IPS-NIHi7 (cell line): Measurements from ENCODE around the gene HOMER1.
"Not testable (repeated sequence)": the region's sequence is repeated elsewhere in the genome, so short reads cannot be mapped to it uniquely, and the experiment has no call there.

Source experiments
- DNase-seq: peaks from one replicate; pipeline ENCODE4 v3.0.0; 2012; ENCODE audit warnings: mixed read lengths; ENCODE audit errors: extremely low spot score

The HOMER1 gene

DNA sequence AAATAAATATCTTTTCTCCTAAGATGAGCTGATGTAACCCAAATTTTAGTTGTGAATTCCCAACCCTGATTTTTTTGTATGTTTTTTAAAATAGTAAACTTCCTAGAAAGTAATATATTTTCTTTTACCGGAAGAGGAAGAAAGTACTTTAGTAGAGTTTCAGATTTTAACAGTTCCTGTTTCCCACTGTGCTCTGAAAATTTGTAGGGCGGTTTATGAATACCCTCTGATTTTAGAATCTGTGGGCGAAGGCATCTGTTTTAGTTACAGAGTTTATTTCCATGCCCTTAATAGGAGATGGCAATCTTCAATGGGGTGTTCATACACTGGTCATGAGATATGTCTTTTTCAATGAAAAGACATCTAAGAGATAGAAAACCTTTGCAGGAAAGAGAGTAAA, 3.7 kb upstream of the HOMER1 start:
- DNase-seq = no peak

DNA sequence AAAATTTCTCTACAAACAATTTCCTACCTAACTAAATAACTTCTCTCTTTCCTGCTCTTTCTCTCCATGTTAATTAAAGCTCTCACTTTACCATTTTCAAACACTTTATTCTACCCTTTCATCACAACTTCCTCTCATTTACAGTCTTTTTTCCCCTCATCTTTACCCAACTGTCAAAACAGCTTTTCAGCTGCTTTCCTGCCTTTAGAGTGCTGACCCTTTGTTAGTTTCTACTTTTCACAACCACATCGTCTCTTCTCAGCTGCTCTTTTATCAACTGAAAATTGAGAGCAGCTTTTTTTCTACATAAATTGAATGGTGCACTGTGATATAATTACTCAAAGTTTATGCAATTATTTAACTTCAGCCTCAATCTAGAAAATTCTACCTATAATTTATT, 3.1 kb upstream of the HOMER1 start:
- DNase-seq = no peak

DNA sequence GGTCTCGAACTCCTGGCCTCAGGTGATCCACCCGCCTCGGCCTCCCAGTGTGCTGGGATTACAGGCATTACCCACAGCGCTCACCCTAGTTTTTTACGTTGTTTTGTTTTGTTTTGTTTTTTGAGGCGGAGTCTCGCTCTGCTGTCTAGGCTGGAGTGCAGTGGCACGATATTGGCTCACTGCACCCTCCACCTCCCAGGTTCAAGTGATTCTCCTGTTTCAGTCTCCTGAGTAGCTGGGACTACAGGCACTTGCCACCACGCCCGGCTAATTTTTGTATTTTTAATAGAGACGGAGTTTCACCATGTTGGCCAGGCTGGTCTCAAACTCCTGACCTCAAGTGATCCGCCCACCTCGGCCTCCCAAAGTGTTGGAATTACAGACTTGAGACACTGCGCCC, 2.4 kb upstream of the HOMER1 start:
- not testable (repeated sequence) for DNase-seq

DNA sequence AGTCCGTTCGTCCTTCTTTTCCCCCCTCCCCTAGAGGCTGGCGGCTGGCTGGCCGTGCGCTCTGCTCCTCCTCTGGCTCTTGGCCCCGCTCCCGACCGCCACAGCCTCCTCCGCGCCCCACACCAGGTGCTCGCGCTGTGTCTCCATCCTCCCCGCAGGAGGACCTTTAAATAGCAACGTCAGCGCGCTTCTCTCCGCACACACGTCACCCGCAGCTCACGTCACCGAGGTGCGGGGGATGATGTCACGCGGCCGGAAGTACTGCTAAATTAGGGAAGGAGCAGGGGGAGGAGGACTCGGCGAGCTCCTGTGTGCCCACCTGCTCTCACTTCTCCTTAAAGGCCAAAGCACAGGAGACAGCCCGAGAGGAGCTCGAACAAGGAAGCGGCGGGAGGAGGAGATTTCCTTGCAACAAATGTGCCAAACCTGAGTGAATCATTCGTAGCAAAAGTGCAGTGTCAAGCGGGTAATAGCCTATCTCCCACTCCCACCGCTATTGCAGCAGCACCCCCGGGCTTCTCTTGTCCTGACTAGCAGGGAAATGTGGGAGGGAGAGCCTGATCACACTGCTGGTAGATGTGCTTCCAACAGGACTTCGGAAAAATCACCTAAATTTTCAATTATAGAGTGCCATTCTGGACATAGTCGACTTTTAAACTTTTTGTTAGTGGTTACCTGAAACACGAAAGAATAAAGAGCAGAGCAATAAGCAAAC, 614 bp upstream of the HOMER1 start:
- DNase-seq = peak; percentile 90

DNA sequence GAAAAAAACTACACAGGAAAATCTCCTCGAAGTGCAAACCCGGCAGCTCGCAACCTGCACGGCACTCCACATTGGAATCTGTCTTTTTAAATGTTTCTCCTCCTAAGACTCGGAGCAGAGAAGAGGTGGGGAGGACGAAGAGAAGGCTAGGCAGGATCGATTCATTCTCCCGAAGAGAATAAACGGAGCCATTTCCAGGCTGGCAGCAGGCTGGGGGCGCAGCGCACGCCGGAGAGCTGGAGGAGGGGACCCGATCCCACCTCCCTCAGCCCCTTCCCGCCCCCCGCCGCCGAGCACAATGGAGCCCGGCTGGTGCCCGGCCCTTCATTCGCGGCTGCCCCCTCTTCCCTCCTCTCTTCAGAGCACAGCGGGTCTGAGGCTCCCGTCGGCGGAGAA, 628 bp downstream of the HOMER1 start:
- no peak for DNase-seq

DNA sequence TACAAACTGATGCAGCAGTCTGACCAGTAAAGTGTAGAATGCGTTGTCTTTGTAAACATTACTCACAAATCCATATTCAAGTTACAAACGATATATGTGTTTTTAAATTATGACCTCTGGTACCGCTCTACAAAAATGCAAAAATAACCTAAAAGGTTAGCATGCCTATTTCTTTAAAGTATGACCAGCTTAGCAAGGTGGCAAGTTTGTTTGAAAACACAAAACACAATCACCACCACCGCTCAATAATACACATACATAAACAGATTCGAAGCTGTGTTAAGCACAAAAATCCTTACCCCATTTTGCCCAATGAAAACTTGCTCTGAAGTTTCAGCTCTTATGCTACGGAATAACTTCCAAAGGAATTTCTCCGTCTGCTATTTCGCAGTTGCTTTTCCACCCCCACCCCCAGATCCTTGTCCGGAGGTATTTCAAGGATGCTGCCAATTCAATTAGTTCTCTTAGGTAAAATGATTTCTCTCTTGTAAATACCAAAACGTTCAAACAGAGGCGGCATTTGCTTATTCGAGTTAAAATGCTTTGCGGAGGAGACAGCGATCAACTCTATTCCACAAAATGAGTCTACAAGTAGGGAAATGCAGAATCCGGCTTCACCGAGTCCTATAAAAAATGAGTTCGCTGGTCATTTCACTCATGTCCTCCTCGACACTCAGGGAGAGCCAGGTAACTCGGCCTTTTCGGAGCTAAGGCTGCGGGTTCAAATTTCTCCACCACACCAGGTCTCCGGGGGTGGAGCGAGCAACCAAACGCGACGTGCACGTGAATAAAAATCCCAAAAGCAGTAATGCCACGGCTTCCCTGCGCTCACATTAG, 1.2 kb downstream of the HOMER1 start:
- no peak for DNase-seq

DNA sequence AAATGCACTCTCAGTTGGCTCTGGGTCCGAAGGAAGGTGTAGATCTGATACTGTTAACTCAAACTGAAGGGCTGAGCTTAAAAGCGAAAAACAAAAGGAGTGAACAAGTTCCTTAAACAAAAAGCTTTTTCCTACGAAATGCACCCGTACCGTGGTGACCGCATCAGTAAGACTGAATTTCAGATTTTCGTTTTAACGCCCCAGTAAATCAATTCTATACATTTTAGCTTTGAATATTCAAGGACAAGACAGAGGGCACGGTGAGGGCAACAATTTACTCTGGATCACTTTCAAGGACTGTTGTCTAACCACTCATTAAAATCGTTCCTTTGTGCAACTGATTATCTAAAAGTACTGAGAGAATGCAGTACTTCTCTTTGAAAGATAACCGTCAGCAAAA, 1.9 kb downstream of the HOMER1 start:
- DNase-seq = no peak

DNA sequence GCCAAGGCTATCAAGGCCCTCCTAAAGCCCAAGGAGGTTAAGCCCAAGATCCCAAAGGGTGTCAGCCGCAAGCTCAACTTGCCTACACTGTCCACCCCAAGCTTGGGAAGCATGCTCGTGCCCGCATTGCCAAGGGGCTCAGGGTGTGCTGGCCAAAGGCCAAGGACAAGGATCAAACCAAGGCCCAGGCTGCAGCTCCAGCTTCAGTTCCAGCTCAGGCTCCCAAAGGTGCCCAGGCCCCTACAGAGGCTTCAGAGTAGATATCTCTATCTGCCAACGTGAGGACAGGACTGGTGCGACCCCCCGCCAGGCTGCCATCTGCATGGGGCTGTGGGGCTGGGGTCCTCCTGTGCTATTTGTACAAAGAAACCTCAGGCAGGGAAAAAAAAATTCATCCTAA, 3.3 kb downstream of the HOMER1 start:
- no peak for DNase-seq

DNA sequence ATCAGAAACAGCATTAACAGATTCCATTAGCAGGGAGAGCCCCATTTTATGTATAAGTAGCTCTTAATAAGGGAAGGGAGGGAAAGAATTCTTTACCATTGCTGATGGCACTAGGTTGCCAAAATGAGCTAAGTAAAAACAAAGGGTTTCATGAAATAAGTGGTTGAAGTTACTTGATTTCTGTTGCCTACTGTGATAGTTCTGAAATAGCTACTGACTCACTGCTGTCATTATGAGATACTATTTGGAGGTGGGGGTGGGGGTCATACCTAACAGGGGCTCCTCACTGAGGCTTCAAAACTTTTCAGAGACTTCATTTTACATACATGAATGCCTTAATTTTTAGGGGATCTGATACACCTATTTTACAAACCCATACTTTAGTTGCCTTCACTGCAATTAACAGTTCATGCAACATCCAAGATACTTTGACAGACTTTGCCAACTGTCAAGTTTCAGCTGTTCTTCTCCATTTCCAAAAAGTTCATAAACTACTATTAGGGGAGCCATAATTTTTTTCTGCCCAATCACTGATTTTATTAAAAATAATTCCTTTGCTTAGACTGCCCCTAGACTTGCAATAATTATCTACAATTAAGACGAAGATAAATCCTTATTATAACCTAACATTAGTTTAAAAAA, 4.6 kb downstream of the HOMER1 start:
- no peak for DNase-seq

DNA sequence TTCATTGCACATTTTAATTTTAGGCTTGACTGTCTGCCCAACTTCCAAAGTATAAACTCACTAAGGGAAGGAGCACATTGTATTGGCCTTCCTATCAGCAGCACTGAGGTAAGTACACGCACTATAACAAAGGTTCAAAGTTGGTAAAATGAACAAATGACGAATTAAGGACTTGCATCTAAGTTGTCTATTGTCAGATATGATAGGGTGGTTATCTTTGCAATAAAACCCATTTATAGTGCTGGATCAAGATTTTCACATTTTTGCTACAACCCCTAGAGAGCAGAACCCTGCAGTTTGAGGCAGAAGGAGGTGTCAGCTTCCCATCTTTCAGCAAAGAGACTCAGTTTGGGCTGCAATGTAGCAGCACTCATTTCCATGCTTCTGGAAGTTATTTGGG, 5.1 kb downstream of the HOMER1 start:
- DNase-seq = no peak

DNA sequence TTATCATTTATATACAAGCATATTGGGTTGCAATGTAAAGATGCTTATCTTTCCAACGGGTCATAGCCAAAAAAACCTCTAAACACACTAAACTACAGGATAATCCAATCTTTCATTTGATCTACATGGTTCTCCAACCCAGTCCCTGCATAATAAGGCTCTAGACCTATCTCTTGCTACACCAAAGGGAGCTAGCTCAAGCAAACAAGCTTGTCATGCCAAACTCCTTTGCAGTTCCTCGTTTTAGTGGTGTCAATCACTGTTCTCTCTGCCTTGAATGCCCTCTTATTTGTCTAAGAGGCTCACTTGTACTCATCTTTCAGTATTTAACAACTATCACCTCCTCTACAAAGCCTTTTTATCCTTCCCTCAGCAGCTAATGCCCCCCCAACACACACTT, 5.6 kb downstream of the HOMER1 start:
- DNase-seq = no peak

DNA sequence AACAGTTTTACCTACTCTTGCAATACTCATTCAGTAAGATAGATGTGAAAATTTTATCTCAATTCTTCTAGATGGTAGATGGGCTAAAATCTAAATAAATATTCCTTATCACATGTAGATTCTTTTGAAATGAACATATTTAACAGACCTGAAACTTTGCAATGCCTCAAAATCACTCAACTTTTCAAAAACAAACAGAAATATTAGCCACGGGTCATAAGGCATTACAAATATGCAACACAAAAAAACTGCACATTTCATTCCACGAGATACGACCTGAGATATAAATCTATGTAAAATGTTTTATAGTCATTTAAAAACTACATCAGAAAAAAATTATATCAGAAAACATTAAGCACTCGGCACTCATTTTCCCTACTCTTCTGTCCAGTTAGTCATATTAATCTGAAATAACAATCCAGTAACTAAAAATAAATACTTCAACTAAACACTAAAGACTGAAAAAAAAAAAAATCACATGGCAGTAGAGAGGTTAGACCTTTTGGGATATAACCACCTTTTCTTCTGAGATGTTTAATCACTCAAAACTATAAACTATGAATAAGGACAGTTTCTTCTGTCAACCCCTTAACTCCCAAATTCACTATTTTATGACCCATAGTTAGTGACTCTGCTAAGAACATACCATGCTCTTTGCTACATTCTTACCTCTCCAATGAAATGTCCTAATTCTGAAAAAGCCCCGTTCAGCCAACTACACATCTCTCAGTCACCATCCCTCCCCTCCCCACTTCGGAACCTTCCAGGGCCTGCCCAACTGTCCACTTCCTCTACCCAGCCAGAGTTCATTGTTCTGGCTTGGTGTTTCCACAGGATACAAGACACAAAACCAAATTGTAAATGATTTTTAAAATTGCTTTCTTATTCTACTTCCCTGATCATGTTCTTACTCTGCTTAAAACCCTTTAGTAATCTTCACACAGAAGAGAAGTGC, 6.4 kb downstream of the HOMER1 start:
- no peak for DNase-seq

DNA sequence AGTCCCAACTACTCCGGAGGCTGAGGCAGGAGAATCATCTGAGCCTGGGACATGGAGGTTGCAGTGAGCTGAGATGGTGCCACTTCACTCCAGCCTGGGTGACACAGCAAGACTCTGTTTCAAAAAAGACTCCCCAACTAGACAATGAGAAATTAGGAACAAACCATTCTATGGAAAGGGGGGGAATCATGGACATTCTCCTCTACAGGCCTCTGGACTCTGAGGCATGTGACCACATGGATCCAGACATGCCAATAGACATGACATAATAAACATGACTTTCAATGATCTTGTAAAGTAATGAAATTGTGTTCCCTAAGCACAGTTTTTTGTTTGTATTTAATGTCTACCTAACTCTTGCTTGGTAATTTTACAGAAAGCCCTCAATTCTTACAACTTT, 8.8 kb downstream of the HOMER1 start:
- no peak for DNase-seq

DNA sequence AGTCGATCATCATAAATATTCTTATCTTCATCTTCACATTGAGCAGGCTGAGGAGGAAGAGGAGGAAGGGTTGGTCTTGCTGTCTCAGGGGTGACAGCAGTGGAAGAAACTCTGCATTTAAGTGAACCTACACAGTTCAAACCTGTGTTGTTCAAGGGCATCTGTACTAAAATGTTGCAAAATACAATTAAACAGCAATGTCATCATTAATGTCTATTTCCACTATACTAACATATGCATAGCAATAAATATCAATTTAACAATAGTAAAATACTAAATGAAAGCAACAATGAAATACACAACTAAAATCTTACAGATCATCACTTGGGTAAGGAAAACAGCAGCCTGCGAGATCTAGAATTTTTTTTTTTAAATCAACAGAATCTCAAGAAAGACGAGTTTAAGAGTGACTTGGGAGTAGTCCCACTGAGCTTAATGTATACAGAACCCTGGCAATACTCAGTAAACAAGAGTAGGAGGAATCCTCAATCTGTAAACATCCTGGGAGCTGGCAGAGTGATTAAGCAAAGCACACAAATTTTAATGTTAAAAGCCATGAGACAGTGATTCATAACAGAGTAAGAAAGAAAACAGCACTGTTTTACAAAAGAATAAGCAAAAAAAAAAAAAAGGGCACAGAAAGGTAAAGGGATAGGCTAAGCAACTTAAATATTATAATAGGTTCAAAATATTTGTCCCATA, 10.0 kb downstream of the HOMER1 start:
- DNase-seq = no peak

DNA sequence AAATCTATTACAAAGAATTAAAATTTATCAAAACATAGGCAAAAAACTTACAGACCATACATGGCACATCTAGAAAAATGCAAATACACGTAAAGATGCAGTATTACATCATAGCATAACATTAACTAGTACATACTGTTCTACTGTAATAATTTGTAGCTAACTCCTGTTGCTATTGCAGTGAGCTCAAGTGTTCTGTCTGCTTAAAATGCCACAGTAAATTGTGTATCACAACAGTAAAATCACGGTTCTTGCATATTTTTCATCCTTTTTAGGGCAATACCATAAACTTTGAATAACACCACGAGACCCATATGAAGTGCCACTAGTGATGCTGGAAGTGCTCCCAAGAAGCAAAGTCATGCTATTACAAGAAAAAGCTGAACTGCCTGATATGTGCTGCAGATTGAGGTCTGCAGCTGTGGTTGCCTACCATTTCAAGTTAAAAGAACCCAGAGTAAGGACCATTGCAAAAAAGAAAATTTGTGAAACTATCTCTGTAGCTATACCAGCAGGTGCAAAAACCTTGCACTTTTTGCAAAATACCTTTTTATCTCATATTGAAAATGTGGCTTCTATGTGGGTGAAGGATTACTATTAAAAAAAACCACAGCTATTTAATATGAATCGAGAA, 14.2 kb downstream of the HOMER1 start:
- DNase-seq = no peak

DNA sequence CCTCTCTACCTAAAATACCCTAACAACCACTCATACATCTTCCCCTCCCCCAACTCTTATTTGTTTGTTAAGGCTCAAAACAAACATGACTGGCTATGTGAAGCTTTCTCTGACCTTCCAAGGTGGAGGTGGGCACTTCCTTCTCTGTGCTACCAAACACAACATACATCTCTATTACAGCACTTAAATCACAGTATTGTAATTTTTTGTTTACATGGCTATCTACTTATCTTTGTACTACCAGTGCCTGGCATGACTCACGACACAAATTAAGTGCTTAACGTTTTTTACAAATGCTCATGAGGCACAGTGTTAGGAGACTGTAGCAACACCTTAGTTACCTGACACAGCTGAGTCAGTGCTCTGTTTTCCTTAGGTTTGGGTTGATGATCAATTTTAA, 18.6 kb downstream of the HOMER1 start:
- DNase-seq = no peak

DNA sequence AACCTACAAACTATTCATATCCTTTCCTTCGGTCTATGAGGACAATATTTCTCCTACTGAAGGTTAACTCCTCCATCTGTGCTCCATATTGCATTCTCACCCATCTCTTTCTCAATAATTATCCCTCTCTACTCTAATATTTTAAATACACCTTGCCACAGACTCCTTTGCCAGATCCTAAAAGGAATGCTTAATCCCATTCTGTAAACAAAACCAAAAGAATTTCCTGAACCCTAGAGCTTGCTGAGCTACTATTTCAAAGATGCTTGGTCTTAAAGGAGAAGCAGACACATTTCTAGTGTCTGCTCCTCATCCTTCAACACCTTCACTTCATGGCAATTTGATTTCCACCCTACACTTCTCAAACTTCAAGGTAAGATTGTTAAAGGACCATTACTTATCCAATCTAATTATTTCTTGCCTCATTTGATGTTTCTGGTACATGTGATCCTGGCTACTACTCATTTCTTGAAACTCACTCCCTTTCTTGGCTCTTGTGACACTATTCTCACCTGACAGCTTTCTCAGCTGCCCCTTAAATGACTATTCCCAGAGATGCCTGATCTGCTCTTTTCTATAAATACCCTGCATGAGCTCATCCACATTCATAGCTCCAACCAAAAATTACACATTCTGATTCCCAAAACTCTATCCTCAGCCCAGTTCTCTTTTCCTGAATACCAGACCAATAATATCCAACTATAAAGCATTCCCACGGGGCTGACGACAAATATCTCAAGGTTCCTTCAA, 20.2 kb downstream of the HOMER1 start:
- no peak for DNase-seq

DNA sequence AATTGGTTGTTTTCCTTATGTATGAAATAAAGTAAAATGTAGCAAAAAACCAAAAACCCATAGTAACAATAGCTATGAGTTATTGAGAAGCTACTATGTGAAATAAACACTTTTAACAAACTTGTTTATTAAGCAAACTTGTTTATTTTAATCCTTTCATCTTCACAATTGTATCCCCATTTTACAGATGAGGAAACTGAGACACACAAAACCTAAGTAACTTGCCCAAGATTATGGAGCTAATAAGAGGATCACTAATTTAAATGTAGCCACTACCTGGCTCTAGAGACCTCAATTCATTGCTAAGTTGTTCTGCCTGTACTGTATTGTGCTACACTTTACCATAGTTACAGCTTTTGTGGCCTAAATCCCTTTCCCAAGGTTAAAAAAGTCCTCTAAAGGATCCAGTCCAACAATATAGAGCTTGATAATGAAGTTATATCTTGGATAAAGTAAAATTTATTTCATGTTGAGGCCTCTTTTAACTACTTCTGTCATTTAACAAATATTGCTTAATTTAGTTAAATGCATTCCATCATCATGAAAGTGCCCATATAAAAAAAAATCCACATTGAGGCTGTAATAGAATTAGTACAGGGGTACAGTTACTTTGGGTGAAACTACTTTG, 22.1 kb downstream of the HOMER1 start:
- no peak for DNase-seq

DNA sequence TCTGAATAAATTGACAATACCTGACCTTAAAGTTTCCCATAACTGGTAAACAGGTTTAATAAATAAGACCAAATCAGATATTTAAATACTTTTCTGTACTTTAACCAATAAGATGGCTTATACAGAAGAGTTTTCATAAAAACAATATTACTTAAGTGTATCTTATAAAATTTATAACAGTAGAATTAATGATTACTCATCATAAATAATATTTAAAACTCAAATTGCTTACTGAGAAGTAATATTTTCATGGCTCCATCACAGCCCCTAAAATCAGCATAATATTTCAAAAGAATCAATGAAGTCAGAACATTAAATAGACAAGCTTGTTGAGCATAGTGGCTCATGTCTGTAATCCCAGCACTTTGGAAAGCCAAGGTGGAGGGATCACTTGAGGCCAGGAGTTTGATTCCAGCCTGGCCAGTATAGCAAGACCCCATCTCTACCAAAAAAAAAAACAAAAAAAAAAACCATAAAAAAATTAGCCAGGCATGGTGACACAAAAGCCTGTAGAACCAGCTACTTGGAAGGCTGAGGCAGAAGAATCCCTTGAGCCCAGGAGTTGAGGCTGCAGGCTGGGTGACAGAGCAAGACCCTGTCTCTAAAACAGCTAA, 23.5 kb downstream of the HOMER1 start:
- DNase-seq = no peak
